NCI-H345 treated with DMSO at 0.1 percent for 48 hours (cell line): ENCODE results near the gene ZNF716.
"Not testable (repeated sequence)": the region's sequence is repeated elsewhere in the genome, so short reads cannot be mapped to it uniquely, and the experiment has no call there.

ENCODE experiments used
- DNase-seq: peaks from one replicate; lab custom pipeline; 2025; ENCODE audit not compliant: unreplicated experiment; lab: John Stamatoyannopoulos, UW

The ZNF716 gene

DNA sequence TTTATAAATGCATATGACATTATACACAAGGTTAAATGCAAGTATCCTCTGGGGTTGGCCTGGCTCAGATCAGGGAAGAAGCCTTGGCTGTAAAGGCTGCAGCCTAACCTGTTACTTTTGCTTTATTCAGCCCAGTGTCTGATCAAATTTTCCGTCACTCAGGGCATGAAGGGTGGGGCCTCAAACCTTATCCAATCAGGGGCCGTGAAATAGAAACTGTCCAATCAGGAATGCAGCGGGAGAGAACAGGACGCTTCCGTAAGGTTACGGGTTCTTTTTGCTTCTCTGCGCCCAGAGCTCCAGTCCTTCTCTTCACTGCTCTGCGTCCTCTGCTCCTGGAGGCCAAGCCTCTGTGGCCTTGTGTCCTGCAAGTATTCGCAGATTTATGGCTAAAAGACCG is at the start of gene ZNF716:
TSS of gene ZNF716 (plus strand) at position 274 of the 400 bp plus-strand sequence. CDS start at position 386, 112 bp downstream.
- no peak for DNase-seq

GRCh38 chr7:57400531-57401155 is 49.3 kb upstream of the ZNF716 start:
- DNase-seq, result no peak

DNA sequence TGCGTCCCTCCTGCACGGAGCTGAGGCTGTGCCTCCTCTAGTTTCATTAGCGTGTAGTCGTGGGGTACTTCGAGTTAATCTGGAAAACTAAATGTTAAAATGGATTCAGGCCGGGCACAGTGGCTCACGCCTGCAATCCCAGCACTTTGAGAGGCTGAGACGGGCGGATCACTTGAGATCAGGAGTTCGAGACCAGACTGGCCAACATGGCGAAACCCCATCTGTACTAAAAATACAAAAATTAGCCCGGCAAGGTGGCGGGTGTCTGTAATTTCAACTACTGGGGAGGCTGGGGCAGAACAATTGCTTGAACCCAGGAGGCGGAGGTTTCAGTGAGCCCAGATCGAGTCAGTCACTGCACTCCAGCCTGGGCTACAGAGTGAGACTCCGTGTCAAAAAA is 46.9 kb upstream of the ZNF716 start:
- DNase-seq, result not testable (repeated sequence)

GRCh38 chr7:57403601-57404342 is 46.2 kb upstream of the ZNF716 start:
- no peak for DNase-seq

DNA sequence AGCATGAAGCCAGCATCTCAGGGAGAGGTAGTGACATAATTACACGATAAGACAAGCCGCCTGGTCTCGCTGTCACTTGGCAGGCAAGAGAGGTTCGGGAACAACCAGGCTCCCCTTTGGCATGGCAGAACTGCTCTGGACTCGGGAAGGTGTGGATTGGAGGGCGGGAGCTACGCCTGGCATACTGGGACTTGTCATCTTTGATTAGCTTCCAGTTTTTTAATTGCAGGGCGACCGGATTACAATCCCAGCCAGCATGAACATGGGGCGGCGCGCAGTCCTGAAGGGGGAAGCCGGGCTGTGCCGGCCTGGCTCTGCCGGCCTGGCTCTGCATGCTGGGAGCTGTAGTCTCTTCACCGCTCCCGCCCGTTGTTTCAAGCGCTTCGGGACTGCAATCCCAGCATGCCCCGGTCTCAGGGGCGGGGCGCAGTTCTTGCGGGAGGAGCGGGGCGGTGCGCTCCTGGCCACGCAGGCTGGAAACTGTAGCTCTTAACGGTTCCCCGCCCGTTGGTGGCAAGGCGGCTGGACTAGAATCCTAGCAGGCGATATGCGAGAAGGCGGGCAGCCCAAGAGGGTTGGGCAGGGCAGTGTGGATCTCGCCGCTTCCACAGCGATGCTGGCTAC is 45.5 kb upstream of the ZNF716 start:
- DNase-seq, result no peak

- no peak for DNase-seq
These were observed 45.0 kb upstream of the ZNF716 start for GRCh38 chr7:57404967-57405421.

DNA sequence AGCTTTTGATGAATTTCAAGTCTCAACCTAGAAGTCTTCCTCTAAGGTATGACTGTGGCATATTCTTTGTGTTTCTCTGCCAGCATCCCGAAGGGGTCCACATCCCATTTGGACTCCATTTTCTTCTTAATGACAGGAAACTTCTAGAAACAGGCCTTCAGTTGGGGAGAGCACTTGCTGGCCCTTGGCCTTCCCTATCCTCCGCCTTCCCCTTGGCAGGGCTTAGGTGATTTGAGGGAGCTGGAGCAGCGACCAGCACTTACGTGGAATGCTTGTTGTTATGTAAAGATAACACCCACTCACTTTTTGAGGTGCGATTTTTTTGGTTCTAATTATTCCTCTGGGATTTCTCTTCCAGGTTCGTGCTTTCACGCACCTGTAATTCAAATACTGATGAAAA is 42.9 kb upstream of the ZNF716 start:
- no peak for DNase-seq

- DNase-seq, result no peak
These were observed 37.8 kb upstream of the ZNF716 start for GRCh38 chr7:57412168-57412567.

- no peak for DNase-seq
These were observed 37.4 kb upstream of the ZNF716 start for GRCh38 chr7:57412618-57413017.

DNA sequence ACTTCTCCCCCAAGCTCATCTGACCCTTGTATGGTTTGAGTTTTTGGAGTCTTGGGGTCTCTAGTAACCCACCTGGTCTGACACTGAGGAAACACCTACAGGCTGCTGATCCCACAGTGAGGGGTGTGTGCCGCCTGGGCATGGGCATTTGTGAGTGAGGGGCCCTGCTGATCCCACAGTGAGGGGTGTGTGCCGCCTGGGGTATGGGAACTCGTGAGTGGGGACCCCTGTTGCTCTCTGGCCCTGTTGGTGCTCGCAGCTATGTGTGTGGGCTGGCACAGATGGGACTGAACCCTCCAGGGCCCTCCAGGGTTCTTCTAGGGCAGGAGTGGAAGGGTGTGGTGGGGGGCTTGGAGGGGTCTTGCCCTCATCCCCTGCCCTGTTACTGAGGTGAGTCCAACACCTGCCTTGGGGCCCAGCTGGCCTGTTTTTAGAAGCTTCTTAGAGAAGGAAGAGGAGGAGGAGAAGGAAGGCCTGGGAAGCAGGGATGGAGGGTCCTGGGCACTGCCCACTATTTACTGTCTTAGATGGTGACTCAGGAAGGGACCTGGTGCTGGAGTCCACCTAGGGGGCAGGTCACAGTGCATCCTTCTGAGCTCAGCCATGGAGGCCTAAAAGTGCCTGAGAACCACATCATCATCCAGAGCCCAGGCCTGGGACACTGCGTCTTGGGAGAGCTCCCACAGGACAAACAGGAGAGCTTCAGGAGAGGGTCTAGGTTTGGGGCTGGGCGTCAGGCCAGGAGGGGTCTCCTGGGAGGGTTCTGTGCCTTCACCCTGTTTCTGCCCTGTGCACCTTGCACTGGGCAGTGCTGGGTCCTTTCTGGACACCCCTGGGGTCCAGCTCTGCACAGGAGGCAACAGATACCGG is 36.2 kb upstream of the ZNF716 start:
- DNase-seq, result no peak

- no peak for DNase-seq
These were observed 35.6 kb upstream of the ZNF716 start for GRCh38 chr7:57414415-57414814.

GRCh38 chr7:57414852-57415251 is 35.1 kb upstream of the ZNF716 start:
- DNase-seq, result no peak

DNA sequence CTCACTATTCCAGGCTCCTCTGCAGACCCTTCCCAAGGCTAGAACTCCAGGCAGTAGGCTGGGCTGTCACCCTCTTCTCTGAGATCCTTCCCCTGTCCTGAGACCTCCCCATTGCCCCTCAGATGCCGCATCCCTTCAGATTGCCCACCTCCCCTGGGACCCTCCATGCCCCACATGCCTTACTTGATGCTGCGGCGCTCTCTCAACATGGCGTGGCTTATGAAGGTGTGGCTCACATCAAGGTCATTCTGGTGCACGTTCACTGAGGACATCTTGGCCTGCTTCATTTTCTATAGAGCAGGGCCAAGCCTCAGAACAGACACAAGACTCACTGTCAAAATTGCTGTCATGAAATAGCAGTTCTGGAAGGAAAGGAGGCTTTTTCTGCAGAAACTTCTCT is 34.7 kb upstream of the ZNF716 start:
- no peak for DNase-seq

DNA sequence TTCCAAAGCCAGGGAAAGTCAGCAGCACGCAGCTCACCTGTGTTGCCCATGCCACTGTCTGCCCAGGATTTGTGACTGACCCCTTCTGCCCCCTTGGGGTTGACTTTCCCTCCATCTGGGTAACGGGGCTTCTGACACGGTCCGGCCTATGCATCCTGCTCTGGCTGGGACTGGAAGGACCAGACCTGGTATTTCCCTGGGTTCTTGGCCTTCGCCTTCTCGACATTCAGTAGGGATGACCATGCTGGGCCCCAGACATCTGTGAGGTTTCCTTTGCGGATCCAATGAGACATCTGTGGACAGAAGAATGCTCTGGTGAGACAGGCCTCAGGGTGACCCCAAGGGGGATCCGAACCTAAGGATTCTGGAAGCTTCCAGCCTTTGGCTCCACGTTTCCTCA is 34.2 kb upstream of the ZNF716 start:
- no peak for DNase-seq

GRCh38 chr7:57416601-57417358 is 33.2 kb upstream of the ZNF716 start:
- DNase-seq, result no peak

GRCh38 chr7:57417736-57418135 is 32.2 kb upstream of the ZNF716 start:
- no peak for DNase-seq

GRCh38 chr7:57423768-57424167 is 26.2 kb upstream of the ZNF716 start:
- DNase-seq, result no peak

DNA sequence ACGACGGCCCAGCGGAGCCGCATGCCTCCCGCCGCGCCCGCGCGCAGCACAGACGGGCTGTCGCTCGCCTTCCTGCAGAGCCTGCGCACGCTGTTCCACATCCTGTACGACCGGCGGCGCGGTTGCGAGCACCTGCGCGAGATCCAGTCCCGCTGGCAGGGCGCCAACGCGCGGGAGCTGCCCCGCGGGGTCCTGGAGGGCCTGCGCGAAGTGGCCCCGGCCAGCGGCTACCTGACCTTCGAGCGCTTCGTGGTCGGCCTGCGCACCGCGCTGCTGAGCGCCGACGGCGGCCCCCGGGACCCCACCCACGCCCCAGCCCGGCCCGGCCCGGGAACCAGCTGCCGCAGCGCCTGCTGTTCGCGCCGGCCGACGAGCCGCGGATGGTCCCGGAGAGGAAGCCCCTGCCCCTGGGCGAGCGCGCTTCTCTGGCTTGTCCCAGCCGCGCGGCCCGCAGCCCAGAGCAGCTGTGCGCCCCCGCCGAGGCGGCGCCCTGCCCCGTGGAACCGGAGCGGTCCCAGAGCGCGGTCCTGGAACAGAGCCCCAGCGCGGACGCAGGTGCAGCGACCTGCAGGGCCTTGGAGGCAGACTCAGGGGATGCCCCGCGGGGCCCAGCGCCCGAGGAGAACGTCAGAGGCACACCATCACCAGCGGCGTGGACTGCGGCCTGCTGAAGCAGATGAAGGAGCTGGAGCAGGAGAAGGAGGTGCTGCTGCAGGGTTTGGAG is 25.3 kb upstream of the ZNF716 start:
- DNase-seq, result no peak

DNA sequence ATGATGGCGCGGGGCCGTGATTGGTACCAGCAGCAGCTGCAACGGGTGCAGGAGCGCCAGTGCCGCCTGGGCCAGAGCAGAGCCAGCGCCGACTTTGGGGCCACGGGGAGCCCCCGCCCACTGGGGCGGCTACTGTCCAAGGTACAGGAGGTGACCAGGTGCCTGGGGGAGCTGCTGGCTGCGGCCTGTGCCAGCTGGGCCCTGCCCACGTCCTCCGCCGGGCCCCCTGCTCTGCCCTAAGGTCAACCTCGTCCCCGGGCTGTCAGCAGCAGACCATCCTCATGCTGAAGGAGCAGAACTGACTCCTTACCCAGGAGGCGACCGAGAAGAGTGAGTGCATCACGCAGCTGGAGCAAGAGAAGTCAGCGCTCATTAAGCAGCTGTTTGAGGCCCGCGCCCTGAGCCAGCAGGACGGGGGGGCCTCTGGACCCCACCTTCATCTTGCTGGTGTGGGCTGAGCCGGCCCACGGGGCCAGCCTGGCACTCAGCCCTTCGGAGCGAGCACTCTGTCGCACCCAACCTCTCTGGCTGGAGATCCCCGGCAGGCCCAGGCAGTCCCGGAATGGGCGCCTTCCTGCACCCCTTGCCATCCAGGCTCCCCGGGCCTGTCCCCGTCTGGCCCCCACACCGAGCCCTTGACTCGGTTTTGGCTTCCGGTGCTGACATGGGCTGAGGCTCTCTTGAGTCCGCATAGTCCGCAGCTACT is 24.6 kb upstream of the ZNF716 start:
- no peak for DNase-seq
